GF-D8 (cell line): ENCODE measurements around the gene GALE.
A peak's percentile ranks its signal among the peaks of the same experiment; 100 is the strongest.
"Not testable (repeated sequence)": the region's sequence is repeated elsewhere in the genome, so short reads cannot be mapped to it uniquely, and the experiment has no call there.

Source experiments
- DNase-seq: peaks from one replicate; lab custom pipeline; 2025; lab: John Stamatoyannopoulos, UW

The GALE gene

GRCh38 chr1:23792151-23792945 lies 8.2 kb downstream of the GALE start:
- no peak for DNase-seq

GRCh38 chr1:23791516-23792047 lies 9.0 kb downstream of the GALE start:
- DNase-seq: no peak

GRCh38 chr1:23790696-23791515 lies 9.6 kb downstream of the GALE start, which contains the start of gene LYPLA2:
Gene LYPLA2, plus strand, starts transcription at chr1:23791145. Its CDS starts 1,538 bp downstream, at chr1:23792683.
- peak; percentile 79 for DNase-seq

- DNase-seq: no peak
These were observed 11.9 kb downstream of the GALE start for GRCh38 chr1:23788695-23789094.

GRCh38 chr1:23787701-23788100 lies 12.9 kb downstream of the GALE start:
- no peak for DNase-seq

GRCh38 chr1:23784846-23785245 lies 15.7 kb downstream of the GALE start:
- DNase-seq: no peak

- not testable (repeated sequence) for DNase-seq
These were observed 17.4 kb downstream of the GALE start for GRCh38 chr1:23783141-23783540.

- DNase-seq: no peak
These were observed 20.7 kb downstream of the GALE start for GRCh38 chr1:23779826-23780371.

- peak; percentile 75 for DNase-seq
These were observed 22.4 kb downstream of the GALE start, which contains the start of gene PITHD1 for GRCh38 chr1:23777979-23778814. Gene PITHD1, plus strand, starts transcription at chr1:23778418. Its CDS starts 98 bp downstream, at chr1:23778516.

- no peak for DNase-seq
These were observed 24.3 kb downstream of the GALE start for GRCh38 chr1:23776217-23776616.

- DNase-seq: peak; percentile 57
These were observed 26.2 kb downstream of the GALE start for GRCh38 chr1:23774174-23774880.

GRCh38 chr1:23772854-23773242 lies 27.7 kb downstream of the GALE start:
- no peak for DNase-seq

- no peak for DNase-seq
These were observed 28.3 kb downstream of the GALE start for GRCh38 chr1:23772049-23772853.

- no peak for DNase-seq
These were observed 31.8 kb downstream of the GALE start for GRCh38 chr1:23768733-23769132.

- DNase-seq: no peak
These were observed 37.4 kb downstream of the GALE start for GRCh38 chr1:23763041-23763577.

- DNase-seq: no peak
These were observed 41.3 kb downstream of the GALE start for GRCh38 chr1:23759277-23759676.

- no peak for DNase-seq
These were observed 42.7 kb downstream of the GALE start for GRCh38 chr1:23757812-23758211.

GRCh38 chr1:23756676-23757075 lies 43.9 kb downstream of the GALE start:
- no peak for DNase-seq

GRCh38 chr1:23752909-23753308 lies 47.6 kb downstream of the GALE start:
- DNase-seq: no peak

GRCh38 chr1:23751815-23752200 lies 48.7 kb downstream of the GALE start:
- no peak for DNase-seq
